ENCODE data around the gene APPL2. TPM values are rescaled to one million over a fixed set of nuclear protein-coding genes. Genes with fewer than 3 reads are reported as not detected.

The APPL2 gene
- total RNA-seq, 1 experiment from 2014 or later = 35.5 TPM

DNA sequence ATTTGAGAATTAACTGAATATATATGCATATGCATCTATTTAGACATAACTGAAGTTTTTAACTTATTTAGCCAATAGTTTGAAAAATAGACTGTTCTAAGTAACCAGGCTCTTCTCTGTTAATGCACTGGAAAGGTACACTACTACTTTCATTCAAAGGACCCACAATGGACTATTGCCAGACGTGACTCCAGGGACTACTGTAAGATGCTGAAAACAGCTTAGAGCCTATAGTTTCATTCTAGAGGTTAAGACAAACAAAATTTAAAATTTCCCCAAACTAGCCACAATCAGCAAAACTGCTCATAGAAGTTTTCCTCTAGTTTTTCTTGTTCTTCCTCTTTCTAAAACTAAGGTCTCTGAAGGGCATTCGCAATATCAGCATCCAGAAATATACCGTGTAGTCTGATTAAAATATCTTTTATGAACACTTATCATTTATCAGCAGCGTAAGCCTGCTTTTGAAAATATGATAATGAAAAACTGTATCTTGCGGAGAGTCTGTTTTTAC is 10.4 kb downstream of the APPL2 start:
- no TSS peak for BruUV-seq (replicated peaks)
- H3K4me3 Mint-ChIP-seq (ENCODE audit: unreplicated experiment) = no peak overlapping the region
- no peak for DNase-seq (ENCODE audit: unreplicated experiment)
- TF ChIP-seq, protein P1, sequence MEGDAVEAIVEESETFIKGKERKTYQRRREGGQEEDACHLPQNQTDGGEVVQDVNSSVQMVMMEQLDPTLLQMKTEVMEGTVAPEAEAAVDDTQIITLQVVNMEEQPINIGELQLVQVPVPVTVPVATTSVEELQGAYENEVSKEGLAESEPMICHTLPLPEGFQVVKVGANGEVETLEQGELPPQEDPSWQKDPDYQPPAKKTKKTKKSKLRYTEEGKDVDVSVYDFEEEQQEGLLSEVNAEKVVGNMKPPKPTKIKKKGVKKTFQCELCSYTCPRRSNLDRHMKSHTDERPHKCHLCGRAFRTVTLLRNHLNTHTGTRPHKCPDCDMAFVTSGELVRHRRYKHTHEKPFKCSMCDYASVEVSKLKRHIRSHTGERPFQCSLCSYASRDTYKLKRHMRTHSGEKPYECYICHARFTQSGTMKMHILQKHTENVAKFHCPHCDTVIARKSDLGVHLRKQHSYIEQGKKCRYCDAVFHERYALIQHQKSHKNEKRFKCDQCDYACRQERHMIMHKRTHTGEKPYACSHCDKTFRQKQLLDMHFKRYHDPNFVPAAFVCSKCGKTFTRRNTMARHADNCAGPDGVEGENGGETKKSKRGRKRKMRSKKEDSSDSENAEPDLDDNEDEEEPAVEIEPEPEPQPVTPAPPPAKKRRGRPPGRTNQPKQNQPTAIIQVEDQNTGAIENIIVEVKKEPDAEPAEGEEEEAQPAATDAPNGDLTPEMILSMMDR (IDR thresholded peaks at IDR 0.05; ENCODE audit: unreplicated experiment) = no peak
- intact Hi-C loops (cut with micrococcal nuclease) = no loop called here
- H3K27me3 Mint-ChIP-seq (ENCODE audit: insufficient read depth, unreplicated experiment) = no peaks in the 10 kb centered on the region
- CTCF ChIA-PET = no interaction called here
- POLR2A ChIA-PET = interaction anchor here (2.6 kb wide), 1 partner anchor 10 kb away, joined by 12 read pairs; the partner anchor contains the start of gene APPL2
- no peaks in the 10 kb centered on the region for H3K9me3 Mint-ChIP-seq (ENCODE audit: unreplicated experiment)
- peaks cover 54% of the 10 kb centered on the region for H3K36me3 Mint-ChIP-seq (ENCODE audit: insufficient read depth, unreplicated experiment)
- no peak overlapping the region for H3K27ac Mint-ChIP-seq (ENCODE audit: low read depth, unreplicated experiment)
- H3K4me1 Mint-ChIP-seq (ENCODE audit: insufficient read depth, unreplicated experiment) = peaks cover 12% of the 10 kb centered on the region

DNA sequence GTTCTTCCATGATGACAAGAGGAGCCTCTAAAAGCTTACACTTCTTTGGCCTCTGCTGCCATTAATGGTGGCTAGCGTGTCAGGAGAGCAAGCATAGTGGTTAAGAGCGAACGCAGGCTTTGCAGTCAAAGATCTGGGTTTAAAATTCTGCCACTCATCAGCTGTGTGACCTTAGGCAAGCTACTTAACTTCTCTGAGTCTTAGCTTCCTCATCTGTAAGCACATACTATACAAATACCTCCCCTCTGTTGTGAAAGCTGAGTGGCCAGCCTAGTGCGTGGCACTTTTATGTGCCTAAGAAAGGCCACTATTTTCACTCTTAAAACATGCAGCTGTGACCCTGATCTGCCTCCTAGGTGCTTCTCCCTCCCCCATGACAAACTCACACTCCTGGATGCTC is 11.6 kb downstream of the APPL2 start:
- TF ChIP-seq, protein P1 (IDR thresholded peaks at IDR 0.05; ENCODE audit: unreplicated experiment) = no peak
- Mint-ChIP-seq H3K36me3 (ENCODE audit: insufficient read depth, unreplicated experiment) (peaks cover 54% of the 10 kb centered on the region), H3K4me1 (ENCODE audit: insufficient read depth, unreplicated experiment) (peaks cover 12% of the 10 kb centered on the region), H3K27ac (ENCODE audit: low read depth, unreplicated experiment) (no peak overlapping the region), H3K27me3 (ENCODE audit: insufficient read depth, unreplicated experiment) (no peaks in the 10 kb centered on the region), H3K9me3 (ENCODE audit: unreplicated experiment) (no peaks in the 10 kb centered on the region), H3K4me3 (ENCODE audit: unreplicated experiment) (no peak overlapping the region)
- BruUV-seq (replicated peaks) = no TSS peak
- intact Hi-C loops (cut with micrococcal nuclease) = no loop called here
- POLR2A ChIA-PET = interaction anchor here (1.5 kb wide), 1 partner anchor 10 kb away, joined by 7 read pairs; no protein-coding TSS in a partner anchor
- CTCF ChIA-PET = interaction anchor here (1.3 to 1.4 kb wide), 2 partner anchors 12 to 19 kb away, joined by 4 to 5 read pairs; no protein-coding TSS in a partner anchor
- no peak for DNase-seq (ENCODE audit: unreplicated experiment)

DNA sequence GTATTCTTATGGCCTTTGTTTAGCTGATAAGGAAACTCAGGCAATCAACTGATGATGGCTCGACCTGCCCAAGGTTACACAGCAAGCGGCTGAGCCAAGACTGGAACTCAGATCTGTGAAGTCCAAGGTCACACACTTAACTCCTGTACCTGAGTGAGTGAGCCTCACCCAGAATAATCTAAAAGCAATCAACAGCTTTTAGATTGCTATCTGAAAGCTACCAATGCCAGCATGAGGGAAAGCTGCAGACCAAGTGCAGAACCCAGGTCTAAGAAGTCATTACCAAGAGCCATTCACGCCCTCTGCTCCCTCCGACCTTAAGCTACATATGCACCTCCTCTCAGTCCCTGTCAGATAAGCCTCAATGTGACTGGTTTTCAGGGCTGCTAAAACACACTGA is 12.1 kb downstream of the APPL2 start:
- BruUV-seq (replicated peaks) = no TSS peak
- no peaks in the 10 kb centered on the region for H3K9me3 Mint-ChIP-seq (ENCODE audit: unreplicated experiment)
- H3K27me3 Mint-ChIP-seq (ENCODE audit: insufficient read depth, unreplicated experiment) = no peaks in the 10 kb centered on the region
- intact Hi-C loops (cut with micrococcal nuclease) = no loop called here
- ChIA-PET POLR2A (interaction anchor here (1.5 kb wide), 1 partner anchor 10 kb away, joined by 7 read pairs; no protein-coding TSS in a partner anchor), CTCF (interaction anchor here (1.3 to 1.4 kb wide), 2 partner anchors 12 to 18 kb away, joined by 4 to 5 read pairs; no protein-coding TSS in a partner anchor)
- TF ChIP-seq, protein P1 (IDR thresholded peaks at IDR 0.05; ENCODE audit: unreplicated experiment) = no peak
- H3K4me1 Mint-ChIP-seq (ENCODE audit: insufficient read depth, unreplicated experiment) = peaks cover 7% of the 10 kb centered on the region
- H3K36me3 Mint-ChIP-seq (ENCODE audit: insufficient read depth, unreplicated experiment) = peaks cover 53% of the 10 kb centered on the region
- DNase-seq (ENCODE audit: unreplicated experiment) = no peak
- H3K4me3 Mint-ChIP-seq (ENCODE audit: unreplicated experiment) = no peak overlapping the region
- no peak overlapping the region for H3K27ac Mint-ChIP-seq (ENCODE audit: low read depth, unreplicated experiment)

DNA sequence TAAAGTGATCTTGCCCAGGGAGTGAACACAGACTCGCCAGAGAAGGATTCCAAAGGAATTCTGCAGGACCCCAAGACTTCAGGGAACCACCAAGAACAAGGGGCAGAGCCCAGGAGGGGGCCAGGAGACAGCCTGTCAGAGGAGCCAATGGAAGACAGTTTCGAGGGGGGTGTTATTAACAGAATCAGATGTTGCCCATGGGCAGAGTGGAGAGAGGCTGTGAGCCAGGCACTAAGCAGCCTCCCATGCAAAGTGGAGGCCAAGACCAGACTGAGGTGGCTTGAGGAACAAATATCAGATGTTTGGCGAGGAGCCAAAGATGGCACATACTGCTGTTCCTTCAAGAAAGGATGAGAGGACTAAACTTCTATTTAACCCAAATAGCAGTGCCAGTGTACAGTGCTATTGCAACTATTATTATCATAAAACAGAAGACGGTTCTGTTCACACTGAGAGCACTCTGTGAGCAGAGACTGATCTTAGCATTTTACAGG is 12.6 kb downstream of the APPL2 start:
- TF ChIP-seq, protein P1 (IDR thresholded peaks at IDR 0.05; ENCODE audit: unreplicated experiment) = no peak
- Mint-ChIP-seq H3K27ac (ENCODE audit: low read depth, unreplicated experiment) (no peak overlapping the region), H3K4me3 (ENCODE audit: unreplicated experiment) (no peak overlapping the region), H3K4me1 (ENCODE audit: insufficient read depth, unreplicated experiment) (peaks cover 6% of the 10 kb centered on the region), H3K9me3 (ENCODE audit: unreplicated experiment) (no peaks in the 10 kb centered on the region), H3K27me3 (ENCODE audit: insufficient read depth, unreplicated experiment) (no peaks in the 10 kb centered on the region), H3K36me3 (ENCODE audit: insufficient read depth, unreplicated experiment) (peaks cover 48% of the 10 kb centered on the region)
- CTCF ChIA-PET = interaction anchor here (1.3 to 1.4 kb wide), 2 partner anchors 11 to 18 kb away, joined by 4 to 5 read pairs; no protein-coding TSS in a partner anchor
- POLR2A ChIA-PET = no interaction called here
- intact Hi-C loops (cut with micrococcal nuclease) = no loop called here
- BruUV-seq (replicated peaks) = no TSS peak
- DNase-seq (ENCODE audit: unreplicated experiment) = no peak
